SJCRH30 (cell line): ENCODE measurements around the gene IFIT2. TPM values are rescaled to one million over a fixed set of nuclear protein-coding genes. Genes with fewer than 3 reads are reported as not detected.
A peak's percentile ranks its signal among the peaks of the same experiment; 100 is the strongest.
"Not testable (repeated sequence)": the region's sequence is repeated elsewhere in the genome, so short reads cannot be mapped to it uniquely, and the experiment has no call there.

Source experiments
- DNase-seq, 2 experiments: peaks; one replicate each; pipeline ENCODE4 v3.0.0-alpha.2; 2015 to 2020
- H3K27ac ChIP-seq: fragments of 250-450 bp; sonication (Bioruptor Pico); 2 replicates; pipeline ENCODE4 v1.5.1; 2020; ENCODE audit warnings: mild to moderate bottlenecking, moderate library complexity
- H3K27me3 ChIP-seq: fragments of 250-450 bp; sonication (Bioruptor Pico); 2 replicates; pipeline ENCODE4 v1.5.1; 2020; ENCODE audit warnings: mild to moderate bottlenecking, moderate library complexity
- H3K36me3 ChIP-seq: fragments of 250-450 bp; sonication (Bioruptor Pico); 2 replicates; pipeline ENCODE4 v1.5.1; 2020; ENCODE audit warnings: mild to moderate bottlenecking, moderate library complexity
- H3K4me1 ChIP-seq: fragments of 250-450 bp; sonication (Bioruptor Pico); 2 replicates; pipeline ENCODE4 v1.5.1; 2020; ENCODE audit warnings: mild to moderate bottlenecking, moderate library complexity
- H3K4me3 ChIP-seq: fragments of 250-450 bp; sonication (Bioruptor Pico); 2 replicates; pipeline ENCODE4 v1.5.1; 2020; ENCODE audit warnings: mild to moderate bottlenecking, moderate library complexity
- H3K9me3 ChIP-seq: fragments of 250-450 bp; sonication (Bioruptor Pico); replicated peaks from 2 replicates; pipeline ENCODE4 v1.5.1; 2020; ENCODE audit warnings: mild to moderate bottlenecking, moderate library complexity
- total RNA-seq: library from RNA; depleted of rRNA; stranded (reverse); fragments of >200 nt; shearing (Covaris generic); gene quantifications from 2 replicates; pipeline ENCODE4 v1.2.3, GENCODE V29; 2014

The IFIT2 gene
- total RNA-seq, 1 experiment from 2014 or later: 0.26 TPM

- no peak for DNase-seq
- H3K4me3 ChIP-seq: no peak overlapping the region
- H3K4me1 ChIP-seq: no peaks in the 10 kb centered on the region
- H3K36me3 ChIP-seq: no peaks in the 10 kb centered on the region
- H3K27me3 ChIP-seq: no peaks in the 10 kb centered on the region
- no peak overlapping the region for H3K27ac ChIP-seq
- H3K9me3 ChIP-seq: no peaks in the 10 kb centered on the region
Observed at GRCh38 chr10:89271532-89271931, 30.3 kb upstream of the IFIT2 start.

- Histone ChIP-seq H3K4me1 (peaks cover 5% of the 10 kb centered on the region; the same call in 1 of the 2 replicates), H3K27ac (no peak overlapping the region), H3K27me3 (no peaks in the 10 kb centered on the region), H3K36me3 (no peaks in the 10 kb centered on the region), H3K4me3 (no peak overlapping the region), H3K9me3 (no peaks in the 10 kb centered on the region)
- DNase-seq: no peak
Observed at GRCh38 chr10:89273680-89274079, 28.2 kb upstream of the IFIT2 start.

DNA sequence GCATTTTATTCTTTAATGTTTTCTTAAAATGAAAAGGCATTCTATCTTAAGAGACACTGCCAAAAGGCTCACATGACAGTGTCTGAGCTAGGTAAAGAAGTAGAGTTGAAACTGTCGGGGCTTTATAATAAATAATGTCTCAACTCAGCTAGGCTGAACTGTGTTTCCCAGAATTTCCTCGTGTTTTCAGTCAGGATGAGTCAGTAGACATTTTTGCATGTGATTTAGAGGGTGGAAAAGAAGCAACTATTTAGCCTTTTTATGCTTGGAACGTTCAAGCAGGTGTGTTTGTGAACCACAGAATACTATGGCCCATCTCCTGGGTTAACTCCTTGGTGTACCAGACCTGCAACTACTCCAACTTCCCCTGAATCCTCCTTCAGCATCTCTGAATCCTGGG is 26.9 kb upstream of the IFIT2 start:
- Histone ChIP-seq H3K27me3 (no peaks in the 10 kb centered on the region), H3K4me3 (no peak overlapping the region), H3K27ac (no peak overlapping the region), H3K36me3 (no peaks in the 10 kb centered on the region), H3K9me3 (no peaks in the 10 kb centered on the region), H3K4me1 (peaks cover 16% of the 10 kb centered on the region)
- no peak for DNase-seq

- no peaks in the 10 kb centered on the region for H3K36me3 ChIP-seq
- no peak overlapping the region for H3K4me3 ChIP-seq
- peaks cover 16% of the 10 kb centered on the region for H3K4me1 ChIP-seq
- DNase-seq: no peak
- no peak overlapping the region for H3K27ac ChIP-seq
- H3K9me3 ChIP-seq: no peaks in the 10 kb centered on the region
- no peaks in the 10 kb centered on the region for H3K27me3 ChIP-seq
Observed at GRCh38 chr10:89275383-89275782, 26.5 kb upstream of the IFIT2 start.

GRCh38 chr10:89278034-89278535 is 23.8 kb upstream of the IFIT2 start:
- peak overlapping the region; percentile 60 for H3K27ac ChIP-seq
- H3K4me1 ChIP-seq: peaks cover 21% of the 10 kb centered on the region
- peak; percentile 68 to 76 for DNase-seq
- no peaks in the 10 kb centered on the region for H3K27me3 ChIP-seq
- no peaks in the 10 kb centered on the region for H3K36me3 ChIP-seq
- no peak overlapping the region for H3K4me3 ChIP-seq
- no peaks in the 10 kb centered on the region for H3K9me3 ChIP-seq

DNA sequence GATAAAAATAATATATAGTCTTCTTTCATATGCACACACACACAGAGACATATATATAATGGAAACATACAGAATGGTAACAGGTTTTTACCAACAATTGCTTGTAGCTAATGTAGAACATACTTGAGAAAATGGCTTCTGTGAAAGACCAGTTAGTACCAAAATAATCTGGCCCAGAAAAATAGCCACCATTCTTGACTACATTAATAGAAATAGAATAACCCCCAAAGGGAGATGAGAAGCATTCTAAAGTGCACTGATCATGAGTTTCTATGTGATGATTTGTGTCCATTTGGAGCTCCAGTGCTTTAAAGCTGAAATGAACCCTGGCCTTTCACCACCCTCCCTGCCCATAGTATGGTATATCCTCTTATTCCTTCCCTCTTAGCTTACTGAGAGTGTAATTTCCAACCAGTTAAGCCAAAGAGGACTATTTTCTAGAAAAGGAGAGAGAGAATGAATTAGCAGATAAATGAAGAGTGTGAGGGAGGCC is 22.9 kb upstream of the IFIT2 start:
- H3K4me1 ChIP-seq: peaks cover 22% of the 10 kb centered on the region
- no peaks in the 10 kb centered on the region for H3K27me3 ChIP-seq
- H3K27ac ChIP-seq: no peak overlapping the region
- DNase-seq: no peak
- H3K4me3 ChIP-seq: no peak overlapping the region
- no peaks in the 10 kb centered on the region for H3K9me3 ChIP-seq
- H3K36me3 ChIP-seq: no peaks in the 10 kb centered on the region

DNA sequence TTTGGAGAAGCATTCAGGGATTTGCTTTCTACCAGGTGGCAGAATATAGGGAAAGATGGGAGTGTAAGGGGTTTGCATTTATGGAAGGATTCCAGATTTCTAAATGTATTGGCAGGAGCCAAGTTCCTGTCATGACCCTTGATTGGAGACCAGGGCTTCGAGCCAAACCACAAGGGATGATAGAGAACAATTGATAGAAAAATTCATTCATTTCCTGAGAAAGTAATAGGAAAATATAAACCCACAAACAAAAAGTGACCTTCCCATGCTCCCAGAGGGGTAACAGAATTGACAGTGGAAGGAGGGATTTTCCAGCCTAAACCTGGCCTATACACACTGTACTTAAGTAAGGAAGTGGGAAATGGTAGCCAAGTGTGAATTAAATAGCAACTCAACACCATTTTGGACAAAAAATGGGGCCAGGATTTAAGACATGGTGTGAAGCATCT is 22.4 kb upstream of the IFIT2 start:
- peak in 1 of 2 experiments; percentile 10 for DNase-seq
- no peaks in the 10 kb centered on the region for H3K36me3 ChIP-seq
- H3K9me3 ChIP-seq: no peaks in the 10 kb centered on the region
- H3K27me3 ChIP-seq: no peaks in the 10 kb centered on the region
- no peak overlapping the region for H3K27ac ChIP-seq
- no peak overlapping the region for H3K4me3 ChIP-seq
- H3K4me1 ChIP-seq: peaks cover 22% of the 10 kb centered on the region

- no peak for DNase-seq
- Histone ChIP-seq H3K4me3 (no peak overlapping the region), H3K27me3 (no peaks in the 10 kb centered on the region), H3K4me1 (peaks cover 22% of the 10 kb centered on the region), H3K36me3 (no peaks in the 10 kb centered on the region), H3K9me3 (no peaks in the 10 kb centered on the region), H3K27ac (no peak overlapping the region)
Observed at GRCh38 chr10:89280508-89280907, 21.3 kb upstream of the IFIT2 start.

DNA sequence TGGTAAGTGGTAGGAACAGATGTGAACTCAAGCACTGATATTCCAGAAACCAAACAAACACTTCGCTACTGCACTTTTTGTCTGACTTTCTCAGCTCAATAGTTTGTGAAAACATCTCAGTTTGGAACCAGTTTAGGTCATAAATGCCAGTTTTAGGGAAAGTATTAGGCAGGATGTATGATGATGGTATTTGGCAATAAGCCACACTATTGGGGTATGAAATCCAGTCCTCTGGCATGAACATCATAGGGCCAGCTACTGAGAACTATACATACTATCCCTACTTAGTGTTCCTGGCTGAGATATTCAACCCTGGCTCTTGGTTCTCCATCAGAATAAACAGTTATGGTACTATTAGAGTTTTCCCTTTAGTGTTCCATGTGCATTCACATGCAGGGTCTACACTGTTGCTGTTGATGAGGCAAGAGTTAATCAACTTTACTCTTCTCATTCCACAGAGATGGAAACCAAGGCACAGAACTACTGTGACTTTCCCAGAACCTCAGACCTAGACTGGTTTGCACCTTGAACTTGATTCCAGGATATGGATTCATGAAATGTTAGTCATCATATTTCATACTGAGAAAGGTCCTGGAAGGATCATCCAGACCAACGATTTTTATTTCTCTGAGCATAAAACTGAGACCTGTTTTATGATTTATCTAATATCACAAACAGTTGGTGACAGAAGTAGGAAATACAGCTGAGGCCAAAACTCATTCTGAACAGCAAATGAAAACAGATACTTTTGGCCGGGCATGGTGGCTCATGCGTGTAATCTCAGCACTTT is 20.0 kb upstream of the IFIT2 start:
- no peaks in the 10 kb centered on the region for H3K9me3 ChIP-seq
- H3K4me1 ChIP-seq: peaks cover 22% of the 10 kb centered on the region
- H3K27ac ChIP-seq: no peak overlapping the region
- no peaks in the 10 kb centered on the region for H3K36me3 ChIP-seq
- no peaks in the 10 kb centered on the region for H3K27me3 ChIP-seq
- no peak for DNase-seq
- no peak overlapping the region for H3K4me3 ChIP-seq

- Histone ChIP-seq H3K27me3 (no peaks in the 10 kb centered on the region), H3K36me3 (no peaks in the 10 kb centered on the region), H3K4me3 (peak overlapping the region; percentile 47), H3K4me1 (peaks cover 17% of the 10 kb centered on the region), H3K9me3 (no peaks in the 10 kb centered on the region), H3K27ac (peak overlapping the region; percentile 57)
- DNase-seq: peak; percentile 30 to 56
Observed at GRCh38 chr10:89283025-89283935, 18.6 kb upstream of the IFIT2 start.

- no peaks in the 10 kb centered on the region for H3K9me3 ChIP-seq
- H3K4me3 ChIP-seq: peak overlapping the region; percentile 47
- H3K27ac ChIP-seq: peak overlapping the region; percentile 57
- DNase-seq: peak; percentile 66 to 75
- H3K27me3 ChIP-seq: no peaks in the 10 kb centered on the region
- peaks cover 14% of the 10 kb centered on the region for H3K4me1 ChIP-seq
- H3K36me3 ChIP-seq: no peaks in the 10 kb centered on the region
Observed at GRCh38 chr10:89283936-89284475, 17.8 kb upstream of the IFIT2 start.

GRCh38 chr10:89284711-89285110 is 17.1 kb upstream of the IFIT2 start:
- not testable (repeated sequence) for H3K27ac ChIP-seq, H3K9me3 ChIP-seq, H3K4me1 ChIP-seq, DNase-seq, H3K36me3 ChIP-seq, H3K27me3 ChIP-seq, H3K4me3 ChIP-seq

DNA sequence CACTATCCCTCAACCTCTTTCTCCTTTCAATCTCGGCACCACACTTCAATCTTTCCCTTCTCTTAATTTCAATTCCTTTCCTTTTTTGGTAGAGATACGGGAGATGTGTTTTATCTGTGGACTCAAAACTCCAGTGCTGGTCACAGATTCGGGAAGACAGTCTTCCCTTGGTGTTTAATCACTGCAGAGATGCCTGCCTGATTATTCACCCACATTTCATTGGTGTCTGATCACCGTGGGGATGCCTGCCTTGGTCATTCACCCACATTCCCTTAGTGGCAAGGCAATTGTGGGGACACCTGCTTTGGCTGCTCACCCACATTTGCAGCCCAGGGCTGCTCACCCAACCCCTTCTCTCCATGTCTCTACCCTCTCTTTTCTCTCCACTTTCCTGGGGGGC is 16.5 kb upstream of the IFIT2 start:
- not testable (repeated sequence) for H3K27ac ChIP-seq, DNase-seq, H3K4me3 ChIP-seq, H3K36me3 ChIP-seq, H3K27me3 ChIP-seq, H3K9me3 ChIP-seq, H3K4me1 ChIP-seq

GRCh38 chr10:89294721-89295239 is 7.1 kb upstream of the IFIT2 start:
- Histone ChIP-seq H3K27ac (no peak overlapping the region), H3K4me1 (no peaks in the 10 kb centered on the region), H3K9me3 (no peaks in the 10 kb centered on the region), H3K27me3 (no peaks in the 10 kb centered on the region), H3K36me3 (no peaks in the 10 kb centered on the region), H3K4me3 (no peak overlapping the region)
- no peak for DNase-seq
